Gastrocnemius medialis (tissue), 4 donors: ENCODE data around the gene B4GALT7.

Experiments
- POLR2A ChIP-seq, 2 donors: fragments of 450-650 bp; IDR thresholded peaks; one replicate each; pipeline ENCODE4 v1.6.1; 2017; ENCODE audit warnings: antibody characterized with exemption in 2 of 2, mild to moderate bottlenecking in 2 of 2, moderate library complexity in 2 of 2
- TF ChIP-seq, protein P1 (sequence below), 5 experiments: fragments of 450-650 bp in 3 of 5; fragments of 200-600 bp in 2 of 5; sonication (generic) in 2 of 5; IDR thresholded peaks in 4 of 5; conservative IDR thresholded peaks in 1 of 5; 1 replicate in 4 of 5; 2 replicates in 1 of 5; pipeline ENCODE4 v1.5.1; 2016 to 2019; ENCODE audit warnings: antibody characterized with exemption in 5 of 5, mild to moderate bottlenecking in 3 of 5, moderate library complexity in 3 of 5

DNA sequence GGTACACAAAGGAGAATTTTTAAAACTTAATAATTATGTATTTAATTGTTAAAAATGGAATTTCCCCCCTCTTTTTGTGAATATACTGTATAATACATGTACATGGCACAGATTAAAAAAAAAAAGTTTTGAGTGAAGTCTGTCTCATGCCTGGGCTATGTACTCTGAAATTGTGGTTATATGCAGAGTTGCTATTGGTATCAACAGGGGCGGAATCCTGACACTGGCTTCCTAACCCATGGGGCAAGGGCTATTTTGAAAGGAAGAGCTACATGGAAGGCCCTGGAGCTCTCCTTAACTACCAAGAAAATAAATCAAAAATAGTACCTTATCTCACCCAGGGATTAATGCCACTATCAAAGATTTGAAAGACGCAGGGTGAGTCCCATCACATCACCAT is 44.7 kb upstream of the B4GALT7 start:
- TF ChIP-seq, protein P1, sequence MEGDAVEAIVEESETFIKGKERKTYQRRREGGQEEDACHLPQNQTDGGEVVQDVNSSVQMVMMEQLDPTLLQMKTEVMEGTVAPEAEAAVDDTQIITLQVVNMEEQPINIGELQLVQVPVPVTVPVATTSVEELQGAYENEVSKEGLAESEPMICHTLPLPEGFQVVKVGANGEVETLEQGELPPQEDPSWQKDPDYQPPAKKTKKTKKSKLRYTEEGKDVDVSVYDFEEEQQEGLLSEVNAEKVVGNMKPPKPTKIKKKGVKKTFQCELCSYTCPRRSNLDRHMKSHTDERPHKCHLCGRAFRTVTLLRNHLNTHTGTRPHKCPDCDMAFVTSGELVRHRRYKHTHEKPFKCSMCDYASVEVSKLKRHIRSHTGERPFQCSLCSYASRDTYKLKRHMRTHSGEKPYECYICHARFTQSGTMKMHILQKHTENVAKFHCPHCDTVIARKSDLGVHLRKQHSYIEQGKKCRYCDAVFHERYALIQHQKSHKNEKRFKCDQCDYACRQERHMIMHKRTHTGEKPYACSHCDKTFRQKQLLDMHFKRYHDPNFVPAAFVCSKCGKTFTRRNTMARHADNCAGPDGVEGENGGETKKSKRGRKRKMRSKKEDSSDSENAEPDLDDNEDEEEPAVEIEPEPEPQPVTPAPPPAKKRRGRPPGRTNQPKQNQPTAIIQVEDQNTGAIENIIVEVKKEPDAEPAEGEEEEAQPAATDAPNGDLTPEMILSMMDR (IDR thresholded peaks at IDR 0.05 in 4 of 5, conservative IDR thresholded peaks at IDR 0.05 in 1 of 5), result no peak
- TF ChIP-seq POLR2A (IDR thresholded peaks at IDR 0.05), result no peak
